ENCODE data around the gene H6PD. TPM values are rescaled to one million over a fixed set of nuclear protein-coding genes. Genes with fewer than 3 reads are reported as not detected.
A peak's percentile ranks its signal among the peaks of the same experiment; 100 is the strongest.

H6PD gene
- total RNA-seq, 1 donor from 2014 or later, result 36.2 TPM

- no peaks in the 10 kb centered on the region for H3K36me3 Mint-ChIP-seq (ENCODE audit: insufficient read depth)
These were observed 37.1 kb upstream of the H6PD start for GRCh38 chr1:9197186-9198099.

GRCh38 chr1:9198538-9199361, 35.8 kb upstream of the H6PD start:
- TF ChIP-seq CTCF (IDR thresholded peaks at IDR 0.05; ENCODE audit: unreplicated experiment), result peak; percentile 41
- Mint-ChIP-seq H3K36me3 (ENCODE audit: insufficient read depth) (no peaks in the 10 kb centered on the region), H3K4me1 (ENCODE audit: low read depth) (peaks cover 9% of the 10 kb centered on the region), H3K4me3 (ENCODE audit: low read depth) (peak overlapping the region; percentile 35), H3K27me3 (peaks cover 79% of the 10 kb centered on the region), H3K27ac (no peak overlapping the region), H3K9me3 (ENCODE audit: low read depth) (no peaks in the 10 kb centered on the region)
- DNase-seq (ENCODE audit: low spot score, unreplicated experiment), result peak; percentile 38

More at GRCh38 chr1:9197186-9198099, 37.1 kb upstream of the H6PD start:
- peaks cover 9% of the 10 kb centered on the region for H3K4me1 Mint-ChIP-seq (ENCODE audit: low read depth)
- no peaks in the 10 kb centered on the region for H3K9me3 Mint-ChIP-seq (ENCODE audit: low read depth)
- H3K4me3 Mint-ChIP-seq (ENCODE audit: low read depth), result no peak overlapping the region
- DNase-seq (ENCODE audit: low spot score, unreplicated experiment), result no peak
- no peak overlapping the region for H3K27ac Mint-ChIP-seq
- TF ChIP-seq CTCF (IDR thresholded peaks at IDR 0.05; ENCODE audit: unreplicated experiment), result no peak
- peaks cover 69% of the 10 kb centered on the region for H3K27me3 Mint-ChIP-seq

GRCh38 chr1:9200441-9200840, 34.1 kb upstream of the H6PD start:
- peaks cover 9% of the 10 kb centered on the region for H3K4me1 Mint-ChIP-seq (ENCODE audit: low read depth)
- no peak overlapping the region for H3K4me3 Mint-ChIP-seq (ENCODE audit: low read depth)
- DNase-seq (ENCODE audit: low spot score, unreplicated experiment), result no peak
- no peaks in the 10 kb centered on the region for H3K36me3 Mint-ChIP-seq (ENCODE audit: insufficient read depth)
- H3K9me3 Mint-ChIP-seq (ENCODE audit: low read depth), result no peaks in the 10 kb centered on the region
- H3K27me3 Mint-ChIP-seq, result peaks cover 89% of the 10 kb centered on the region
- no peak overlapping the region for H3K27ac Mint-ChIP-seq
- TF ChIP-seq CTCF (IDR thresholded peaks at IDR 0.05; ENCODE audit: unreplicated experiment), result no peak

GRCh38 chr1:9201401-9202239, 33.0 kb upstream of the H6PD start:
- no peak for TF ChIP-seq CTCF (IDR thresholded peaks at IDR 0.05; ENCODE audit: unreplicated experiment)
- Mint-ChIP-seq H3K27ac (no peak overlapping the region), H3K4me1 (ENCODE audit: low read depth) (peaks cover 9% of the 10 kb centered on the region), H3K27me3 (peaks cover 90% of the 10 kb centered on the region), H3K4me3 (ENCODE audit: low read depth) (peak overlapping the region; percentile 42), H3K36me3 (ENCODE audit: insufficient read depth) (no peaks in the 10 kb centered on the region), H3K9me3 (ENCODE audit: low read depth) (no peaks in the 10 kb centered on the region)
- no peak for DNase-seq (ENCODE audit: low spot score, unreplicated experiment)
